ENCODE measurements around the gene KCNMA1.
"Not testable (repeated sequence)": the region's sequence is repeated elsewhere in the genome, so short reads cannot be mapped to it uniquely, and the experiment has no call there.

Gene KCNMA1

DNA sequence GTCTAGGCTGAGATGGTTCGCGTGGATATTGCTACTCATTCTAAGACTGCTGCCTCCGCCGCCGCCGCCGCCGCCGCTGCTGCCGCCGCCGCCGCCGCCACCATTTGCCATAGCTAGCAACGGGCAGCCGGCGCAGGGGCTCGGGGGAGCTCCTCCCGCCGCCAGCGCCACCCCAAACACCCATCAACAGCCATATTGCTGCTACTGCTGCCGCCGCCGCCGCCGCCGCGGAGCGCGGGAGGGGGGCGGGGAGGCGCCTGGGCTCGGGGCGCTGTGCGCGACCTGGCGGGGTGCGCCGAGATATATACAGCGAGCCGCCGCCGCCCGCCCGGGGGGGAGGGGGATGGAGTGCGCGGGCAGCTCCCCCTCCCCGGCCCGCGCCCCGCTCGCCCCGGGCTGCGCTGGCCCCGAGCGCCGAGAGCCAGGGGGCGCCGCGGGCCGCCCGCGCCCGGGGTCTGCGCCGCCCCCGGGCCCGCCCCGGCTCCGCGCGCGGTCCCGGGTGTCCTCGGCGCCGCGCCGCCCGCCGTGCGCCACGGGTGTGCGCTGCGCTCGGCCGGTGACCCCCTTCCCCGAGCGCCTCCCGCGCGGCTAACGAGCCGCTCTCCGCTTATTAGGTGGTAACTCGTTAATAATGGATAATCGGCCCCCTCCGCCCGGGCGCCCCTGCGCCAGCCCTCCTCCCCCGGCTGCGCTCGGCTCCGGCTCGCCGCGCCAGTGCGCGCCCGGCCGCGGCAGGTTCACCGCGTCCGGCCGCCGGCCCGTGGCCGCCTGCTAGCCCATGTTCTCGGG, at the start of gene KCNMA1:
KCNMA1 (minus strand) TSS at position 277 of the 789 bp plus-strand sequence.
- DNase-seq = no peak

GRCh38 chr10:77686650-77687417, 49.2 kb upstream of the KCNMA1 start:
- DNase-seq = no peak

GRCh38 chr10:77686096-77686495, 48.5 kb upstream of the KCNMA1 start:
- no peak for DNase-seq

- no peak for DNase-seq
Observed at GRCh38 chr10:77685432-77685831, 47.8 kb upstream of the KCNMA1 start.

- DNase-seq = not testable (repeated sequence)
Observed at GRCh38 chr10:77683088-77683432, 45.5 kb upstream of the KCNMA1 start.

DNA sequence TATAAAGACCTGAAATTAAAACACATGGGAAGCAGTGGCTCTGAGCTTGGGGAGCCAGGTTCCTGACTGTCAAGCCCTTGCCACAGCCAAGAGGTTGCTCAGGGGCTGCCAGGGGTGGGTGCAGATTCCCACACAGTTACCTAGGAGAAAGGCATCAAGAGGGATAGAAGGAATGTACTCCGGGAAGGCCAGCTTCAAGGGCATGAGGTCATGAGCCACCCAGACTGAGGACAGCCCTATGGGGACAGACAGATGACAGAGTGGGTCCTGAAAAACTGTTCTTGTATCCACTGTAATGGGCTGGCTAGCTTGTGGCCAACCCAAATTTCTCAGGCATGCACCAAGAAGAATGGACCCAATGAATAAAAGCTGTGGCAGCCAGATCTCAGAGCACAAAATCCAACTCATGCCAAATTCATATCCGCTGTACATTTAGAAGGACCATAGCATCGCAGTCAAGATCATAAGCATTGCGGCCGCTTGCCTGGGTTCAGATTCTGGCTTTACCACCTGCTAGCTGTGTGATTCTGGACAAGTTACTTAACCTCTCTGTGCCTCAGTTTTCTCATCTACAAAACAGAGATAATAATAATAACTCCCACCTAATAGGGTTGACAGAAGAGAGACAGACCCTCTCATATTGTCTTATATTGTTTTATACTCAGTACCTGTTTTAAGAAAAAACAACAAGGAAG, 44.9 kb upstream of the KCNMA1 start:
- no peak for DNase-seq

DNA sequence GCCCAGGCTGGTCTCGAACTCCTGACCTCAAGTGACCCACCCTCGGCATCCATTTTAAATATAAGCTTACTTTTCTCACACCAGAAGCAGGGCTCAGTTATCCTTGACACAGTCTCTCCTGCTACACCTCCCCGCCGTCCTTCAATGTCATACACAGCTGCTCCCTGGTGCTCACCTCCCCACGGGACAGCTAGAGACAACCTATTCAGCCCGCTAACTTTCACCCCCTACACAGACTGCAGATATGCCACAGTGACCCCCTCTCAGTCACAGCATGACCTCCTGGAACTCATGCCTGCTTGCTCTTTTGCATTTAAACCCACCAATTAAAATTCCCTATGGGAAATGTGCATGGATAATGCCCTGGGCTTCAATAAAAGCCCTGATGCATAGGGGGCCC, 44.2 kb upstream of the KCNMA1 start:
- DNase-seq = no peak

DNA sequence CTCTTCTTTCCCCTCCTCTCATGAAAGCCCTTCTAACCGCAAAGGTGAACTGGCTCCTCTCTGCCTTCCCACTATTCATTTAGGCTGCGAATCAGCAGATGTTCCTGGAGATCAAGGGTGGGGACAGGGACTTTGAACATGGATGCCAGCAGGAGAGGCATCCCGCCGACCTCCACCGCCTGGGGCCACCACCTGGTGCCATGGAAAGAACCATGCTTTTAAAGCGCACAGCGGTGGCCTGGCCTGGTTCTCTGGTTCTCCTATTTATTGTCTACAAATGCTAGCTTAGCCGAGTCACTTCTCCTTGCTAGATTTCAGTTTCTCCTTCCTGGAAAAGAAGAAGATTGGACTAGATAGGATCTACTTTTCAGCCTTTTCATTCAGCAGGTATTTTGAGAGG, 43.2 kb upstream of the KCNMA1 start:
- no peak for DNase-seq

DNA sequence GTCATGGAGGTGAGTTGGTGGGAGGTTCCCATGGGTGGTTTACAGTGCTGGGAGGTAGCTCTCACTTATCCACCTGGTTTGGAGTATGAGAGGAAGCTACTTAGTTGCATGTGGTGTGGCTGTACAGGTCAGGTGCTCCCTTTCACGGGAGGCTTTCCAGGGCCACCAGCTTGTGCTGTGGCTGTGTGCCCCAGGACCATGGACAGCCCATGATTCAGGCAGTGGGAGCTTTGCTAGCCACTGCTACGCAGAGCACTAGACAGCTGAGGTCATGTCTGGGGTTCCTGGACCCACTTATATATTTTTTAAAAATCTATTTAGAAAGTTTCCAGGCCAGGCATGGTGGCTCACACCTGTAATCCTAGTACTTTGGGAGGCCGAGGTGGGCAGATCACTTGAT, 42.5 kb upstream of the KCNMA1 start:
- DNase-seq = no peak

- DNase-seq = no peak
Observed at GRCh38 chr10:77679217-77679616, 41.6 kb upstream of the KCNMA1 start.

DNA sequence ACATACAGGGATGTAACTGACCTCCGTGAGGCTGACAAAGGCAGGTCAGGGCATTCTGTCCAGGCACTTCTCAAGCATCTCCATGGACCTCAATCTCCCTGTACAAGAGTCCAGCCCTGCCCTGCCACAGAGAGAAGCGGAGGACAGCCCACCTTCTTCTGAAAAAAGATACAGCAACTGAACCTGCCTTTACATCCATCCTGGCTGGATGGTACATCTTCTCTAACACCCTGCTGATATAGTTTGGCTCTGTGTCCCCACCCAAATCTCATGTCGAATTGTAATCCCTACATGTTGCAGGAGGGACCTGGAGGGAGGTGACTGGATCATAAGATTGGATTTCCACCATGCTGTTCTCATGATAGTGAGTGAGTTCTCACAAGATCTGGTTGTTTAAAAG, 40.5 kb upstream of the KCNMA1 start:
- DNase-seq = no peak

GRCh38 chr10:77675347-77675746, 37.7 kb upstream of the KCNMA1 start:
- no peak for DNase-seq

GRCh38 chr10:77673515-77674140, 36.0 kb upstream of the KCNMA1 start:
- no peak for DNase-seq

- DNase-seq = no peak
Observed at GRCh38 chr10:77673101-77673500, 35.5 kb upstream of the KCNMA1 start.

- no peak for DNase-seq
Observed at GRCh38 chr10:77671594-77672252, 34.1 kb upstream of the KCNMA1 start.

DNA sequence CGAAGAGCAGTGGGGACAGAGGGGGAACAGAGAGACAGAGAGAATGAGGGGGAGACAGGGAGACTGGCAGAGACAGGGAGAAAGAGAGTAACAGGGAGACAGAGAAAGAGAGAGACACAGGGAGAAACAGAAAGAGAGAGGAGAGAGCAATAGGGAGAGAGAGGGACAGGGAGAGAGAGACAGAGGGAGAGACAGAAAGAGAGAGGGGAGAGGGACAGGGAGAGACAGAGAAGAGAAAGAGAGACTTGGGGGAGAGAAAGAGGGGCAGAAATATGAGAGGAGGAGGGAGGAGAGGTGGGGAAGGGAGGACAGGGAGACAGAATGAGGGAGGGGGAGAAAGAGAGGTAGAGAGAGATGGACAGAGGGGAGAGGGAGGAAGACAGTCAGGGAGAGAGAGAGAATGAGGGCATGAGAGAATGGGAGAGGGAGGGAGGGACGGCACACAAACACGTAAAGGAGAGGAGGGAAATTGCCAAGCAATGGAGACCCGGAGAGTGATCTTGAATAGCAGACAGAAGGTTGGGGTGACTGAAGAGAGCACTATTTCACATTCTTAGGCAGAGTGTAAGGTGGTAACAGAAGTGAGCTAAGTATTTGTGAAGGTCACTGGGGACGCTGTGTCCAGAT, 33.3 kb upstream of the KCNMA1 start:
- DNase-seq = no peak

DNA sequence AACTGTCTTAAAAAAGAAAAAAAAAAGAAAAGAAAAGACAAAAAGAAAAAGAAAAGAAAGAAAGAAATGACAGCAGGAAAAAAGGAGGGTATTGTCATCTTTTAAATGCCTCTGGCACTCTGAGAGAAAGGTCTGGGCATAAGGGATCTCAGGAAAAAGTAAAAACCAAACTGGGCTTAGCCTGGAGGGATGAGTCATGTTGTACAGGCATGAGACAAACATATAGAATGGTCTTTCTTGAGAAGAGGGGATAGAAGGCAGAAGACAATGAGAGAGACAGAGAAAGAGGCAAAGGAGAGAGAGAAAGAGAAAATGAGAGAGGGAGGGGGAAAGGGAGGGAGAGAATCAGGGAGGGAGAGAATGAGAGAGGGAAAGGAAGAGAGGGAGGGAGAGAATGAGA, 32.3 kb upstream of the KCNMA1 start:
- DNase-seq = no peak

DNA sequence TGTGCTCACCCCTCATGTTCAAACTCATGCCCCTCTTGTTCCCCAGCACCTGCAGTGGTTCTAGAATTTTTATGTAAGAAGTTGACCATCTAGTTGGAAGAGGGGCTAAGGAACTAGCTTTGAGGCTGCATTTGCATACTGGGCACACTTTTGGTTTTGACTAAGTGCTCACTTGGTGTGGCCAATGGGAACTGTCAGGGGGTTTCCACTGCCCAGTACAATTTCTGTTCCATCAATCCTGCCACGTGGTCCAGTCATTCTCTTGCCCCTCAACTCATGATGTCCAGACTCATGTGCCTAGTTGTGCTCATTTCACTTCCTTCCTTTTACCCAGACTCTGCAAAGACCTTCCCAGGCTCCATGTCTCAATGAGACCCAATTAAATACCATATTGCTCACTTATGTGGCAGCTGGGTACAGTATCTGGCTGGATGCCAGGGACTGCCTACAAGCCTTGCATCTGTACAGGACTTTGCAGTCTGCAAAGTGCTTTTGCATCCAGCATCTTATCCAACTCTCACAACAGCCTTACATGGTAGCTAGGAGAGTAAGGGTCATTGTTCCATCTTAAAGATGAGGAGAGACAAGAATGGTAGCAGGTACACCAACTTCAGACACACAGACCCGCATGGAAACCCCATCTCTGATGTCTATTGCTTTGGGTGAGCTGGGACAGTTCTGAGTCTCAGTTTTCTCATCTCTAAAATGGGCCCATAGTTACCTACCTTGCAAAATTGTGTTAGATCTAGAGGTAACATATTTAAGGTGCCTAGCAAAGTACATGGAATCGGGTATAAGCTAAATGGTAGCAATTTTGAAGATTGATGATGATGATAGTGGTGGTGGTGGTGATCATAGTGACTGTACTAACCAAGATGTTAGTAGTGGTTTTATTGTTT, 30.1 kb upstream of the KCNMA1 start:
- DNase-seq = no peak

DNA sequence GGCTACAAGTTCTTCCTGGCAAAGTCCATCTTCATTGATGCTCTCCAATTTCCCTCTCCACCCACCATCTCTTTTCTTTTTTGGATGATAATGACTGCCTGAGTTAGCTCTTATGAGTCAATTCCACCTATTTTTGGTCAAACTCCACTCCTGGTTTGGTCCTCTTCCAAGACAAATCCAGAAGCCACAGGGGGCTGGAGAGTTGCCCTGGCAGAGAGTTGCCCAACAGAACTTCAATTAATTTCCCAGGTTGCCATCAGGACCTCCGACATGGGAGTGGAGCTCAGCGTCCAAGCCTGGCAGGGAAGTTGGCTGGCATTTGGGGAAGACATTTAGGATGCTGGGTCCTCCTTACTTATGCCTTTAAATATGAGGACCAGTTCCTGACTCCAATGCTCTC, 29.2 kb upstream of the KCNMA1 start:
- DNase-seq = no peak

DNA sequence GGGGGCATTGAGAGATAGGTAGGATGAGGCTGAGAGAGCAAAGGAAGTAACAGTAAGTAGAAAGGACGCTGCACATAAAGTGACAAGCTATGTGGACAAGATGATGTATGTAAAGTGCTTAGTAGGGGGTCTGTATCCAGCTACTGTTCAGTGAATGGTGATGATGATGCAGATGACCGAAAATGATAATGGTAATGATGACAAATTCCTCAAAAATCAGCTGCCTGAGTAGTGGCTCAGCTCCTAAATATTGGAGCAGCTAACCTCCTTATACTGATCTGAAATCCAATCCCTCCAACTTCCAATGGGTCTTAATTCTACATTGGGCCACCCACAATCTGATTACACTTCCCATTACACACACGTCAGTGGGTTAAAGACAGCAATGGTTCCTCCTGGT, 27.1 kb upstream of the KCNMA1 start:
- DNase-seq = no peak

GRCh38 chr10:77664008-77664407, 26.4 kb upstream of the KCNMA1 start:
- no peak for DNase-seq
